Cardiac fibroblast (primary cell): ENCODE measurements around the gene JARID2.
A peak's percentile ranks its signal among the peaks of the same experiment; 100 is the strongest.

Experiments
- DNase-seq, 2 donors: peaks; one replicate each; pipeline versions ENCODE4 v3.0.0 to v3.0.0-alpha.2; 2010; ENCODE audit warnings: low read depth in 2 of 2
- H3K4me3 ChIP-seq, 2 donors: replicated peaks in 1 of 2; 1 replicate in 1 of 2; 2 replicates in 1 of 2; pipeline ENCODE4 v1.5.1; 2011; ENCODE audit warnings: low read depth in 2 of 2, low read length in 2 of 2, mild to moderate bottlenecking in 2 of 2, moderate library complexity in 1 of 2
- TF ChIP-seq, protein P1 (sequence below): IDR thresholded peaks from one replicate; pipeline ENCODE4 v1.5.1; 2011; ENCODE audit warnings: low read depth, mild to moderate bottlenecking, low read length, inconsistent platforms

JARID2 gene

DNA sequence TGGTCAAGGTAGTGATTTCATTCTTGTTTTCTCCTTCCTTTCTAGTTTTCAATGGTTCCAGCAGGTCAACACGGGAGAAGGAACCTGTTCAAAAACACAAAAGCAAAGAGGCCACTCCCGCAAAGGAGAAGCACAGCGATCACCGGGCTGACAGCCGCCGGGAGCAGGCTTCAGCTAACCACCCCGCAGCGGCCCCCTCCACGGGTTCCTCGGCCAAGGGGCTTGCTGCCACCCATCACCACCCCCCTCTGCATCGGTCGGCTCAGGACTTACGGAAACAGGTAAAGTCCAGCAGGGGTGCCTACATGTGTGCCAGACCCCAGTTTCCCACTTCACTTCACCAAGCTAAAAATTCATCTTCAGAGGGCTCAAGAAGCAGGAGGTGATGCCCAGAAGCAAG is 241.4 kb downstream of the JARID2 start:
- no peak overlapping the region for H3K4me3 ChIP-seq
- DNase-seq: no peak
- TF ChIP-seq, protein P1, sequence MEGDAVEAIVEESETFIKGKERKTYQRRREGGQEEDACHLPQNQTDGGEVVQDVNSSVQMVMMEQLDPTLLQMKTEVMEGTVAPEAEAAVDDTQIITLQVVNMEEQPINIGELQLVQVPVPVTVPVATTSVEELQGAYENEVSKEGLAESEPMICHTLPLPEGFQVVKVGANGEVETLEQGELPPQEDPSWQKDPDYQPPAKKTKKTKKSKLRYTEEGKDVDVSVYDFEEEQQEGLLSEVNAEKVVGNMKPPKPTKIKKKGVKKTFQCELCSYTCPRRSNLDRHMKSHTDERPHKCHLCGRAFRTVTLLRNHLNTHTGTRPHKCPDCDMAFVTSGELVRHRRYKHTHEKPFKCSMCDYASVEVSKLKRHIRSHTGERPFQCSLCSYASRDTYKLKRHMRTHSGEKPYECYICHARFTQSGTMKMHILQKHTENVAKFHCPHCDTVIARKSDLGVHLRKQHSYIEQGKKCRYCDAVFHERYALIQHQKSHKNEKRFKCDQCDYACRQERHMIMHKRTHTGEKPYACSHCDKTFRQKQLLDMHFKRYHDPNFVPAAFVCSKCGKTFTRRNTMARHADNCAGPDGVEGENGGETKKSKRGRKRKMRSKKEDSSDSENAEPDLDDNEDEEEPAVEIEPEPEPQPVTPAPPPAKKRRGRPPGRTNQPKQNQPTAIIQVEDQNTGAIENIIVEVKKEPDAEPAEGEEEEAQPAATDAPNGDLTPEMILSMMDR: no peak

DNA sequence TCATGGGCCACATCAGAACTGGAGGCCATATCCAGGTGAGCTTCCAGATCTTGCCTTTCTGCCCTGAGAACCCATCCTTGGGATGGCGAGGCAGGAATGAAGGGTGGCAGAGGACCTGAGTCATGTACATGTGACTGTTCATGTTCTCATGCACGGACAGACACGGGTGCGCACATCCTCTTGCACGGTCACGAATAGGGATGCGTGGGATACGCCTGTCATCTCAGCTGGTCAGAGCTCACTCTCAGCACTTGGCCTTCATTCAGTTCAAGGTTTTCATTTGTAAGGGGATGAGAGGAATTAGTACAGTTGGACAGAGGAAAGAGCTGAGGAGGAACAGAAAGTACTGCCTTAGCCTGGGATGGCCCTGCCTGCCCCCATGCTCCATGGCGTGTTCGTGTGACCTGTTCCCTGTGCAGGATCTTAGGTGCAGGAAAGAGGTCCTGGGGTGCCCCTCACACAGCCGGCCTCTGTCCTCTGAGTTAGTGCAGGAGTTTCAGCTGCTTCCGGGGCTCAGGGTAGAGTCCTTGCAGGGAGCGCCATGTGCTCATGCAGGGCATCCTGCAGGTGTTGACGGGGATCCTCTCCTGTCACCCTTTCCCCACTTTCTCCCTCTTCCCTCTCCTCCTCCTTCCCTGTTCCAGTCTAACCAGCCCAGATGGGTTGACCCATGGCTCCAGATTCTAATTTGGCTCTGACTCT is 243.5 kb downstream of the JARID2 start:
- TF ChIP-seq, protein P1: no peak
- no peak overlapping the region for H3K4me3 ChIP-seq
- DNase-seq: no peak

DNA sequence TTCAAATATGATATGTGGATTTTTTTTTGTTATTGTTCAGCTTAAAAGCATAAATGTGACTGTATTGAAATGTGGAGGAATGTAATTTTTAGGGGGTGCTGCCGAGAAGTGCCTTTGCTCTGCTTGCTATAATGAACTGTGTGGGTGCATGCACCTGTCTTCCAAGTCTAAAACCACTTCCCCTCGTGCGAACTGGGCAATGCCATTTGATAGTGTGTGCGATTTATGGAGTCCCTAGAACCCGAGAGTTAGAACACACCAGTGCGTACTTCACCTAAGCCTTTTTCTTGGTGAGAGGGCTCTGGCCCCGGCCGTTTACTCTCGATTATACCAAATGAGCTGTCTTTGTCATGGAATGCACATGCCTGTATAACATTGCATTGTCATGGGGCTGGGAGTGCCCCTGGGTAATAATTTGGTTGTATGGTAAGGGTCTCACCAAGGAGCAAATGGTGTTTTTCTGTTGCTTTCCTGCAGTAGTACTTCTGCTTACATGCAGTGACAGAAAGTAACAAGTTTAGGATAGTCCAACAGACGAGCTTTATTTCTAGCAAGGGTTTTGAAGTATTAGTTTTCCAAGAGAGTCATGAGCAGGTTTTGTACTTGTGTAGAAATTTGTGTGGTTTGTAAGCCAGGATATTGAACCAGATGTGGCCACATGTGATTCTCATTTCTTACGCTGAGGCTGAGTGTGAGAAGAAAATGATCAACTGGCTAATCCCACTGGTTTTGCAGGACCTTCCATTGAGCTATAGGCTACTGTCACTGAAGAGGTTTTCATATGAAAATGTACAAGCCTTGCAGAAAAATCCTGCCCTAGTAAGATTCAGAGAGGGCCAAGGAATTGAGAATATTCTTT is 244.6 kb downstream of the JARID2 start:
- TF ChIP-seq, protein P1: no peak
- no peak for DNase-seq
- H3K4me3 ChIP-seq: no peak overlapping the region

DNA sequence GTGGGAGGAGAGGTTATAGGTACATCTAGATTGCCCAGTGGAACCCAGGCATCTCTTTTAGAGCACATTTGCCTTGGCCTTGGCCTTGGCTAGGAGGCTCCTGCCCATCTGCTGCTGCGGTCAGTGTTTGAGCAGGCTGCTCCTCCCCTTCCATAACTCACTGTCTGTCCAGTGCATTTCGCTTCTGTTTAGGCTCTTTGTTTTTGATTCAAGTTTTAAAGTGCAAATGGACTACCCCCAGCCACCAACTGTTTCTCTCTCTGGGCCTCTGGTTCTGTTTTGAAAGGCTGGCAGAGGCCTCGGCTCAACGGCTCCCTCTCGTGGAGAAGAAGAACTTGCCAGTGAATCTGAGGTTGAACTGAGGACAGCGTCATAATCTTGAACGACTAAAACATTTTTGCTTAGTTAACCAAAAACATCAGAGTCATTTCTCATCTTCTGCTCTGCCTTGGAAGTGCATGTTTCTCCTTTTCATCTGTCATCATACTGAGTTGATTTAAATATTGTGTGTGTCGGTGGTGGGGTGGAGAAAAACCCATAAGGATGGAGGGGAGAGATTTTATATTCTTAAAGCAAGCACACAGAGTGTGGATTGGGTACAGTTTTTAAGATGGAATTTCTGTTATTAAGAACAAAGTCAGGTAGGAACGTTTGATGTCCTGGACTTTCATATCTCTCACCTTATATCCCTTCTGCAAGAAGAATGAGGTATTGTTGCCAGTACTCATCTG is 245.6 kb downstream of the JARID2 start:
- TF ChIP-seq, protein P1: peak; percentile 99
- DNase-seq: peak; percentile 84 to 86
- H3K4me3 ChIP-seq: no peak overlapping the region

DNA sequence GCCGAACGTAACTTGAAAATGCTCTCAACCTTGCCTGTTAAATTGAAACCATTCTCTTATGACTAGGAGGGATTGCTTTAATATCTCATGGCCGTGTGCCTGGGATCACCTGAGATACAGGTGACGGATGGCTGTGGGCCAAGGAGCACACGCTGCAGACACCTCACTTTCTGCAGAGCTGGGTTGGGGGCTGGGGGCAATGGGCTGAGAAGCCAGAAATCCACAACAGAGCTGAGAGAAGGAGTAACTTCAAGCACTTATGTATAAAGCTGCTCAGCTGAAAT is 246.1 kb downstream of the JARID2 start:
- no peak for DNase-seq
- H3K4me3 ChIP-seq: no peak overlapping the region
- TF ChIP-seq, protein P1: no peak

DNA sequence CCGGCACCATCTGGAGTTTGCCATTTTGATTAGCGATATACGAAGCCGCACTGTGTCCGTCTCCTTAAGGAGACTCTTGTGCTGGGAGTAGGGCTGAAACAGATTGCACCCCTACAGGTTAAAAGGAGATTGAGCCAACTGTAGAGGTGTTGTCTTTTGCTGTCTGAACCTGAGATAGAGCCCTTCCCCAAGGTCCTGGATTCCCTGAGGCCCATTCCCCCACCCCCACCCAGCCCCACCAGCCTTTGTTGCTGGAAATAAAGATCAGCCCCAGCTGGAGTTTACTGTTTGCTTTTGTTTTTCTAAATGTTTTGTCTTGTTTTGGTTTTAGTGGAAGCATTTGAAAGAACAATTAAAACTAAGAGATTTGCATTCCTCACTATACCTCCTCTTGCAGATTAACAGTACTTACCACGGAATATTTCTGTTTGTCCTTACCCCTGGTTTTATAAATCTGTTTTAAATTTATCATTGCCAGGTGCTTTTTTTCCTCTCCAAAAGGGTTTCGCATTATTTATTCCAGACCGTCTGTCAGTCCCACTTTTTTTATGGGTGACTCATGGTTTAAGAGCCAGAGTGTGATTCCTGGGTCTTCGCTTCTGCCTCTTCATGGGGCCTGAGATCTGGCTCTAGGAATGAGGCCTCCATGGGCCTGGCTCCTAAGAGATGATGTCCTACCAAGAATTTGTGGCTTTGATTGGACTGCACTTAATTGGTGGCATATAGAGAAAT is 247.7 kb downstream of the JARID2 start:
- TF ChIP-seq, protein P1: no peak
- no peak overlapping the region for H3K4me3 ChIP-seq
- no peak for DNase-seq
